ENCODE data around the gene CCDC78. TPM values are rescaled to one million over a fixed set of nuclear protein-coding genes. Genes with fewer than 3 reads are reported as not detected.
A peak's percentile ranks its signal among the peaks of the same experiment; 100 is the strongest.

CCDC78 gene
- total RNA-seq, 6 experiments from 2014 or later: 0.31 TPM; not detected in 5

- WGBS (ENCODE audit: insufficient coverage, low coverage, low lambda C conversion rate, missing lambda C conversion rate): 0% methylated on average over 2 of the region's 79 CpGs
- intact Hi-C loops (cut with DNase I): no loop called here
- TF ChIP-seq CTCF (IDR thresholded peaks at IDR 0.05) (peak; percentile 93 to 96 (median 94)), POLR2A (IDR thresholded peaks at IDR 0.05) (peak; percentile 68)
Measured at GRCh38 chr16:740764-741505, 14.7 kb upstream of the CCDC78 start, which contains the start of gene CIAO3. CIAO3 (minus strand) TSS chr16:740997; CDS start chr16:740985, 12 bp downstream.

GRCh38 chr16:740459-740763, 14.2 kb upstream of the CCDC78 start:
- Histone ChIP-seq H3K4me1 (peaks cover 0 to 12% (median 5%) of the 10 kb centered on the region in 4 donors), H3K27me3 (no peaks in the 10 kb centered on the region), H3K36me3 (peaks cover 0 to 21% (median 3%) of the 10 kb centered on the region in 4 donors), H3K4me3 (peak overlapping the region; percentile 97 to 100 (median 98)), H3K9me3 (no peaks in the 10 kb centered on the region), H3K27ac (peak overlapping the region; percentile 15 to 67 (median 59))
- 0% methylated on average over 3 of the region's 22 CpGs for WGBS (ENCODE audit: insufficient coverage, low coverage, low lambda C conversion rate, missing lambda C conversion rate)
- intact Hi-C loops (cut with DNase I): no loop called here
- DNase-seq: no peak
- TF ChIP-seq CTCF (IDR thresholded peaks at IDR 0.05): no peak
- no peak for TF ChIP-seq POLR2A (IDR thresholded peaks at IDR 0.05)
- peak; percentile 25 to 37 (median 31) for ATAC-seq

More at GRCh38 chr16:740764-741505, 14.7 kb upstream of the CCDC78 start, which contains the start of gene CIAO3:
- Histone ChIP-seq H3K36me3 (peaks cover 0 to 15% (median 3%) of the 10 kb centered on the region in 4 donors), H3K4me1 (peaks cover 0 to 12% (median 5%) of the 10 kb centered on the region in 4 donors), H3K4me3 (peak within 1 kb of the TSS; percentile 97 to 100 (median 98)), H3K9me3 (no peaks in the 10 kb centered on the region), H3K27me3 (no peaks in the 10 kb centered on the region), H3K27ac (peak within 1 kb of the TSS; percentile 15 to 67 (median 59))
- ATAC-seq: peak; percentile 90 to 97 (median 94)
- DNase-seq: peak; percentile 90 to 91 (median 90)

GRCh38 chr16:739560-740458, 13.6 kb upstream of the CCDC78 start:
- no peaks in the 10 kb centered on the region for H3K27me3 ChIP-seq
- peak in 1 of 3 donors; percentile 54 for DNase-seq
- no peak for TF ChIP-seq POLR2A (IDR thresholded peaks at IDR 0.05)
- TF ChIP-seq CTCF (IDR thresholded peaks at IDR 0.05): no peak
- H3K27ac ChIP-seq: peak overlapping the region in 1 of 3 donors; percentile 15
- intact Hi-C loops (cut with DNase I): no loop called here
- H3K36me3 ChIP-seq: peaks cover 0 to 24% (median 3%) of the 10 kb centered on the region in 4 donors
- H3K4me1 ChIP-seq: peaks cover 0 to 12% (median 5%) of the 10 kb centered on the region in 4 donors
- ATAC-seq: peak in 1 of 4 donors; percentile 12
- H3K4me3 ChIP-seq: peak overlapping the region; percentile 97 to 100 (median 98)
- H3K9me3 ChIP-seq: no peaks in the 10 kb centered on the region
- 34% methylated on average over 10 of the region's 38 CpGs for WGBS (ENCODE audit: insufficient coverage, low coverage, low lambda C conversion rate, missing lambda C conversion rate)

GRCh38 chr16:736936-737481, 10.8 kb upstream of the CCDC78 start:
- ATAC-seq: no peak
- peaks cover 0 to 12% (median 5%) of the 10 kb centered on the region in 4 donors for H3K4me1 ChIP-seq
- intact Hi-C loops (cut with DNase I): no loop called here
- DNase-seq: no peak
- WGBS (ENCODE audit: insufficient coverage, low coverage, low lambda C conversion rate, missing lambda C conversion rate): 96% methylated on average over 14 of the region's 29 CpGs
- no peaks in the 10 kb centered on the region for H3K9me3 ChIP-seq
- H3K4me3 ChIP-seq: no peak overlapping the region
- H3K27ac ChIP-seq: no peak overlapping the region
- peaks cover 0 to 32% (median 3%) of the 10 kb centered on the region in 4 donors for H3K36me3 ChIP-seq
- no peaks in the 10 kb centered on the region for H3K27me3 ChIP-seq
- TF ChIP-seq POLR2A (IDR thresholded peaks at IDR 0.05): no peak
- no peak for TF ChIP-seq CTCF (IDR thresholded peaks at IDR 0.05)
